ENCODE results near the gene HMGXB3. TPM values are rescaled to one million over a fixed set of nuclear protein-coding genes. Genes with fewer than 3 reads are reported as not detected.

The HMGXB3 gene
- total and polyA plus RNA-seq, 4 donors, result 2.7 to 22.9 (median 11.0) TPM

GRCh38 chr5:150006318-150006717, 5.8 kb downstream of the HMGXB3 start:
- H3K27ac ChIP-seq (ENCODE audit: low read depth in 1 of 2, low read length in 2 of 2), result no peak overlapping the region
- H3K27me3 ChIP-seq (ENCODE audit: control insufficient read depth in 4 of 4, insufficient read depth in 4 of 4, low read length in 3 of 4), result no peaks in the 10 kb centered on the region
- 97% methylated on average over 4 of the region's 4 CpGs for WGBS
- no peak for DNase-seq (ENCODE audit: low spot score)
- TF ChIP-seq FOXA2 (IDR thresholded peaks at IDR 0.05) (no peak), HNF4A (conservative IDR thresholded peaks at IDR 0.05) (no peak), YY1 (IDR thresholded peaks at IDR 0.05) (no peak), SP1 (IDR thresholded peaks at IDR 0.05) (no peak), RAD21 (IDR thresholded peaks at IDR 0.05) (no peak)
- TF ChIP-seq, protein P1, sequence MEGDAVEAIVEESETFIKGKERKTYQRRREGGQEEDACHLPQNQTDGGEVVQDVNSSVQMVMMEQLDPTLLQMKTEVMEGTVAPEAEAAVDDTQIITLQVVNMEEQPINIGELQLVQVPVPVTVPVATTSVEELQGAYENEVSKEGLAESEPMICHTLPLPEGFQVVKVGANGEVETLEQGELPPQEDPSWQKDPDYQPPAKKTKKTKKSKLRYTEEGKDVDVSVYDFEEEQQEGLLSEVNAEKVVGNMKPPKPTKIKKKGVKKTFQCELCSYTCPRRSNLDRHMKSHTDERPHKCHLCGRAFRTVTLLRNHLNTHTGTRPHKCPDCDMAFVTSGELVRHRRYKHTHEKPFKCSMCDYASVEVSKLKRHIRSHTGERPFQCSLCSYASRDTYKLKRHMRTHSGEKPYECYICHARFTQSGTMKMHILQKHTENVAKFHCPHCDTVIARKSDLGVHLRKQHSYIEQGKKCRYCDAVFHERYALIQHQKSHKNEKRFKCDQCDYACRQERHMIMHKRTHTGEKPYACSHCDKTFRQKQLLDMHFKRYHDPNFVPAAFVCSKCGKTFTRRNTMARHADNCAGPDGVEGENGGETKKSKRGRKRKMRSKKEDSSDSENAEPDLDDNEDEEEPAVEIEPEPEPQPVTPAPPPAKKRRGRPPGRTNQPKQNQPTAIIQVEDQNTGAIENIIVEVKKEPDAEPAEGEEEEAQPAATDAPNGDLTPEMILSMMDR (IDR thresholded peaks at IDR 0.05; ENCODE audit: low read depth, low read length, missing input control), result no peak
- TF ChIP-seq, protein P2, sequence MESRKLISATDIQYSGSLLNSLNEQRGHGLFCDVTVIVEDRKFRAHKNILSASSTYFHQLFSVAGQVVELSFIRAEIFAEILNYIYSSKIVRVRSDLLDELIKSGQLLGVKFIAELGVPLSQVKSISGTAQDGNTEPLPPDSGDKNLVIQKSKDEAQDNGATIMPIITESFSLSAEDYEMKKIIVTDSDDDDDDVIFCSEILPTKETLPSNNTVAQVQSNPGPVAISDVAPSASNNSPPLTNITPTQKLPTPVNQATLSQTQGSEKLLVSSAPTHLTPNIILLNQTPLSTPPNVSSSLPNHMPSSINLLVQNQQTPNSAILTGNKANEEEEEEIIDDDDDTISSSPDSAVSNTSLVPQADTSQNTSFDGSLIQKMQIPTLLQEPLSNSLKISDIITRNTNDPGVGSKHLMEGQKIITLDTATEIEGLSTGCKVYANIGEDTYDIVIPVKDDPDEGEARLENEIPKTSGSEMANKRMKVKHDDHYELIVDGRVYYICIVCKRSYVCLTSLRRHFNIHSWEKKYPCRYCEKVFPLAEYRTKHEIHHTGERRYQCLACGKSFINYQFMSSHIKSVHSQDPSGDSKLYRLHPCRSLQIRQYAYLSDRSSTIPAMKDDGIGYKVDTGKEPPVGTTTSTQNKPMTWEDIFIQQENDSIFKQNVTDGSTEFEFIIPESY (IDR thresholded peaks at IDR 0.05), result no peak
- H3K9ac ChIP-seq (ENCODE audit: low read depth in 1 of 2, low read length in 2 of 2), result no peak overlapping the region
- peaks cover 1 to 35% (median 24%) of the 10 kb centered on the region in 4 donors for H3K36me3 ChIP-seq (ENCODE audit: control insufficient read depth in 4 of 4, insufficient read depth in 3 of 4, low read depth in 1 of 4, low read length in 3 of 4)
- H3K9me3 ChIP-seq (ENCODE audit: control insufficient read depth in 4 of 4, low read length in 3 of 4), result no peaks in the 10 kb centered on the region
- no peak overlapping the region for H3K4me3 ChIP-seq (ENCODE audit: low read depth in 1 of 3, low read length in 3 of 3)
- peaks cover 0 to 12% (median 10%) of the 10 kb centered on the region in 4 donors for H3K4me1 ChIP-seq (ENCODE audit: control insufficient read depth in 4 of 4, insufficient read depth in 4 of 4, low read length in 3 of 4)

DNA sequence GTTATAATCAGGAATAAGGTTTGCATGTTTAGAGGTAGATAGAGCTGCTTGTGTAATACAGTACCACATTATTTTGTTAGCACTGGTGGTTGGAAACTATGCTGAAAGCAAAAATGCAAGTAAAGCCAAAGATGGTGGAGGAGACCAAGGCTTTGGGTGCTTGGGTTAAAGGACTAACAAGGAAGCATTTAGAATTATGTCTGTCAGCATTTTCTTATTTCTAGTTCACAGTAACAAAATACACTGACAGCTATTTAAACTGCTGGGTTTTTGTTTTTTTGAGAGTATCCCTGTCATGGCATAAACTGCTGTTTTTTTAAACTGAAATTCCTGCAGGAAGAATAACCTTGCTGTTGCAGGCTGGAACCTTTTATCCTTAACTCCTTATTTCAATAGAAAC, 6.5 kb downstream of the HMGXB3 start:
- H3K9ac ChIP-seq (ENCODE audit: low read depth in 1 of 2, low read length in 2 of 2), result no peak overlapping the region
- H3K4me3 ChIP-seq (ENCODE audit: low read depth in 1 of 3, low read length in 3 of 3), result no peak overlapping the region
- no peak for TF ChIP-seq NR2F2 (IDR thresholded peaks at IDR 0.05)
- no peak for TF ChIP-seq JUND (IDR thresholded peaks at IDR 0.05)
- TF ChIP-seq, protein P3, sequence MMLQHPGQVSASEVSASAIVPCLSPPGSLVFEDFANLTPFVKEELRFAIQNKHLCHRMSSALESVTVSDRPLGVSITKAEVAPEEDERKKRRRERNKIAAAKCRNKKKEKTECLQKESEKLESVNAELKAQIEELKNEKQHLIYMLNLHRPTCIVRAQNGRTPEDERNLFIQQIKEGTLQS (IDR thresholded peaks at IDR 0.05), result no peak
- TF ChIP-seq, protein P2 (IDR thresholded peaks at IDR 0.05), result no peak
- no peak for TF ChIP-seq FOXA1 (IDR thresholded peaks at IDR 0.05)
- TF ChIP-seq FOXA2 (IDR thresholded peaks at IDR 0.05), result no peak
- no peak for TF ChIP-seq YY1 (IDR thresholded peaks at IDR 0.05)
- TF ChIP-seq HNF4A (conservative IDR thresholded peaks at IDR 0.05), result no peak
- TF ChIP-seq MAX (IDR thresholded peaks at IDR 0.05), result no peak
- TF ChIP-seq RAD21 (IDR thresholded peaks at IDR 0.05), result no peak
- no peak for TF ChIP-seq SP1 (IDR thresholded peaks at IDR 0.05)
- no peak for TF ChIP-seq HNF4G (IDR thresholded peaks at IDR 0.05)
- no peak for TF ChIP-seq EGR1 (IDR thresholded peaks at IDR 0.05; ENCODE audit: low read depth in 2 of 2)
- TF ChIP-seq RXRA (IDR thresholded peaks at IDR 0.05), result no peak
- TF ChIP-seq, protein P1 (IDR thresholded peaks at IDR 0.05; ENCODE audit: low read depth, low read length, missing input control), result no peak
- no peak for TF ChIP-seq GABPA (IDR thresholded peaks at IDR 0.05 in 1 of 2, conservative IDR thresholded peaks at IDR 0.05 in 1 of 2)
- no peak for TF ChIP-seq REST (IDR thresholded peaks at IDR 0.05)
- no peak overlapping the region for H3K27ac ChIP-seq (ENCODE audit: low read depth in 1 of 2, low read length in 2 of 2)
- DNase-seq (ENCODE audit: low spot score), result no peak
- peaks cover 0 to 6% (median 4%) of the 10 kb centered on the region in 4 donors for H3K4me1 ChIP-seq (ENCODE audit: control insufficient read depth in 4 of 4, insufficient read depth in 4 of 4, low read length in 3 of 4)
- no peaks in the 10 kb centered on the region for H3K27me3 ChIP-seq (ENCODE audit: control insufficient read depth in 4 of 4, insufficient read depth in 4 of 4, low read length in 3 of 4)
- no peaks in the 10 kb centered on the region for H3K9me3 ChIP-seq (ENCODE audit: control insufficient read depth in 4 of 4, low read length in 3 of 4)
- H3K36me3 ChIP-seq (ENCODE audit: control insufficient read depth in 4 of 4, insufficient read depth in 3 of 4, low read depth in 1 of 4, low read length in 3 of 4), result peaks cover 1 to 39% (median 27%) of the 10 kb centered on the region in 4 donors
